Stimulated activated effector memory CD8-positive, alpha-beta T cell treated with anti-CD3 and anti-CD28 coated beads, Interleukin-12 subunit alpha, Interleukin-12 subunit beta, amount 100 ng/mL, for 72 hours (primary cell): ENCODE data around the gene IRF1.

Experiments
- ATAC-seq: fragments of 150-1000 bp; cut with Tn5 transposase; 2 replicates; pipeline ENCODE4 v1.10.0; 2021
- DNase-seq, 2 donors: peaks; one replicate each; pipeline ENCODE4 v3.0.0; 2021 to 2022; ENCODE audit warnings: low spot score in 2 of 2
- H3K27ac Mint-ChIP-seq: one replicate; pipeline ENCODE4 v1.8.0; 2022; ENCODE audit warnings: mild to moderate bottlenecking, mixed read lengths
- H3K36me3 Mint-ChIP-seq: one replicate; pipeline ENCODE4 v1.8.0; 2022; ENCODE audit warnings: mild to moderate bottlenecking, mixed read lengths
- H3K4me1 Mint-ChIP-seq: one replicate; pipeline ENCODE4 v1.8.0; 2022; ENCODE audit warnings: mixed read lengths
- H3K4me3 Mint-ChIP-seq: one replicate; pipeline ENCODE4 v1.8.0; 2022; ENCODE audit warnings: mild to moderate bottlenecking, mixed read lengths
- H3K9me3 Mint-ChIP-seq: one replicate; pipeline ENCODE4 v1.8.0; 2022; ENCODE audit warnings: mixed read lengths

IRF1 gene

DNA sequence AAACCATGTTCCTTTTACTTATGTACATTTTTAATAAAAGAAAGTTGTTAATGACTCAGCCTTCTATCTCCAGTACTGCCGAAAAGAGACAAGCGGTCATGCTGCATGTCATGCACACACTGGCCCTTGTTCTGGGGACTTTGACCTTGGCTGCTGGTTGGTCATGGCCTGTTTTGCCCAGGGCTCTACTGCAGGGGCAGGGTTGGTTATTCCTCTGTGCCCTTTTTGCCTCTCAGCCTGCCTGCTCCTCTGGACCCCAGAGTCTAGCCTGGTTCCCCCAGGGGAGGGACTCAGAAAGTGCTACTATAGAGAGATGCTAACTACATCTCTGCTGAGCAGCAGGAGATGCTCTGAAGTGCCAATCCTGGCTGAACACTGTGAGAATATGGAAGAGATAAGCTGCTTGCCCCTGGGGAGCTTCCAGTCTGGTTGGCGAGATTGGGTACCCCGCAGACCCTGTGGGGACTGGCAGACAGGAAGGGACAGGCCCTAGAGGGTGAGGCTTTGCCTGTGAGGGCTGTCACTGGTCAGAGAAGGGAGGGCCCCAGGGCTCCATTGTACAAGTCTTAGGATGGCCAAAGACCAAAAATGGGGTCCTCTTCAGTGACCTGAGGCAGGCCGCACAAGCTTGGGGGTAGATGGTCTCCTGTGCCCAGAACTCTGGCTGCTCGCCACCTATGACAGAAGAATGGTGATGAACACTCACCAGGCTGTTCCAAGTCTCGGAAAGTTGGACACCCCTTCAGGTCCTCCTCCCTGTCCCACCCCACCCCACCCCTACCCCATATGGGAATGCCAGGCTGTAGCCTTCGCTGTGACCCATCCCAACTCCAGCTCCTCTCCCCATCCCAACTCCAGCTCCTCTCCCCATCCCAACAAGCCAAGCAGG is 14.3 kb downstream of the IRF1 start:
- ATAC-seq: no peak
- DNase-seq: no peak
- H3K4me3 Mint-ChIP-seq: no peak overlapping the region
- peaks cover 85% of the 10 kb centered on the region for H3K36me3 Mint-ChIP-seq
- no peaks in the 10 kb centered on the region for H3K9me3 Mint-ChIP-seq
- peaks cover 94% of the 10 kb centered on the region for H3K4me1 Mint-ChIP-seq
- H3K27ac Mint-ChIP-seq: peak overlapping the region; percentile 92

DNA sequence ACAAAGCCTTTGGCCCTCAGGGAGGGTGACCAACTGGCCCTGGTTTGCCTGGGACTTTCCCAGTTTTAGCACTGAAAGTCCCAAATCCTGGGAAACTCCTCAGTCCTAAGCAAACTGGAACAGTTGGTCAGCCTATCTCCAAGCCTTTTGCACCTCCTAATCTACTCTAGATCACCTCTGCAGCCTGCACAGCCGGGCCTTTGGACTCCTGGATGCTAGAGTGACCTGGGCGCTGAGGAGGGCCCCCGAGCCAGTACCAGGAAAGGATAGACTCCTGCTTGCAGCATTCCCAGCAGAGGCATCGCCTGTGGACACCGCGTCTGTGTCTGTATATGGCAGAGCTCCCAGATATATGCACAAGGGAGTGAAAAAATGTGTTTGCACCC is 15.1 kb downstream of the IRF1 start:
- peaks cover 77% of the 10 kb centered on the region for H3K36me3 Mint-ChIP-seq
- peak overlapping the region; percentile 92 for H3K27ac Mint-ChIP-seq
- no peaks in the 10 kb centered on the region for H3K9me3 Mint-ChIP-seq
- DNase-seq (no peak), ATAC-seq (no peak)
- peaks cover 94% of the 10 kb centered on the region for H3K4me1 Mint-ChIP-seq
- no peak overlapping the region for H3K4me3 Mint-ChIP-seq

DNA sequence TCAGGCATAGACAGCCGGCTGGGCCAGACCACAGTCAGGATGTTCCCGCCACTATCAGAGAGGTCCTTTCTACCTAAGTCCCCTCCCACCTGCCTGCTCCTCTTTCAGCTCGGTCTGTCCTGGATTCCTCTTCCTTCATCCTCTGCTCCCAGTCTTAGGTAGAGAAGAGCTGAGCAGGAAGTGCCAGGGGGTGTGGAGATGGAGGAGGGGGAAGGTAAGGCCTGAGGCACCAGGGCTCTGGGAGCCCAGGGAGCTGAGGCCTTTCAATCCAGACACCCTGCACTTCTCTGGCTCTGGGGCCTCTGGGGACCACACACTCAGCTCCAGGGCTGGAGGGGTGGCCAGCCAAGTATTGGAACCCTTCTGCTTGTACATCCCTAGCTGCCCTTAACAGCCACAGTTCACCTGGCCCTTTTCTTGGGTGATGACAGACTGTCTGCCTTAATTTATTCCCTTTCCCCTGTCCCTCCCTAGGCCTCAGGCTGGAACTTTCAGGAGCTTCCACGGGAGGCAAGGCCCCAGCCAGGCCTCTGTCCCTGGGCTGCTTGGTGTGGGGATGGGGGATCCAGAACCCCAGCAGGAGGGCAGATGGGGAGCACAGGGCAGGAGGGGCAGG is 15.6 kb downstream of the IRF1 start:
- Mint-ChIP-seq H3K4me1 (peaks cover 94% of the 10 kb centered on the region), H3K9me3 (no peaks in the 10 kb centered on the region), H3K36me3 (peaks cover 72% of the 10 kb centered on the region), H3K27ac (peak overlapping the region; percentile 92), H3K4me3 (no peak overlapping the region)
- ATAC-seq (no peak), DNase-seq (no peak)

DNA sequence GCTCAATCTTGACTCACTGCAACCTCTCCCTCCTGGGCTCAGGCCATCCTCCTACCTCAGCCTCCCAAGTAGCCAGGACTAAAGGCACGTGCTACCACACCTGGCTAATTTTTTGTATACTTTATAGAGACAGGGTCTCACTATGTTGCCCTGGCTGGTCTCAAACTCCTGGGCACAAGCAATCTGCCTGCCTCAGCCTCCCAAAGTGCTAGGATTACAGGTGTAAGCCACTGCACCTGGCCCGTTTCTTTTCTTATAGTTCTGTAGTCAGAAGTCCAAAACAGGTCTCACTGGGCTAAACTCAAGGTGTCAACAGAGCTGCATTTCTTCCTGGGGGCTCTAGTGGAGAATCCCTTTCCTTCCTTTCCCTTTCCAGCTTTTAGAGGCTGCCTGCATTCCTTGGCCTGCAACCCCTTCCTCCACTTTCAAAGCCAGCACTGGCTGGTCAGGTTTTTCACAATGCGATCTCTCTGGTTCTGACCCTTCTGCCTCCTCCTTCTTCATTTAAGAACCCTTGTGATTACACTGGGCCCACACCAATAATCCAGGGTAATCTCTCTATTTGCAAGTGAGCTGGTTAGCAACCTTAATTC is 16.3 kb downstream of the IRF1 start:
- H3K36me3 Mint-ChIP-seq: peaks cover 65% of the 10 kb centered on the region
- no peaks in the 10 kb centered on the region for H3K9me3 Mint-ChIP-seq

DNA sequence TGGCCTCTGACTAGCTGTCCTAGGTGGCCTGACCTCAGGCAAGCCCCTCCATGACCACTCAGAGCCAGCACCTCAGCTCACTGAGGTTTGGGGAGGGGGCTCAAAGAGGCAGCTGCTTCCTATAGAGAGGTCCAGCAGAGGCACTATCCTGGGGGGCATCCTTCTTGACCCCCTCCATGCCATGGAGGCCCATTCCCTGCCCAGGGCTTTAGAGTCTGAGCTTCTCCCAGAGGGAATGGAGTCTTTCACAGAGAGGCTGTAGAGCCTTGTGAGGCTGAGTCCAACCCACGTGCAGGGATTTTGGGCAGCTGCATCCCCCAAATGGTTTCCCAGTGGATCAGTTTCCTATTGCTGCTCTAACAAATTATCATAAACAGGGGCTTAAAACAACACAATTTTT is 16.9 kb downstream of the IRF1 start:
- H3K27ac Mint-ChIP-seq: peak overlapping the region; percentile 92
- H3K36me3 Mint-ChIP-seq: peaks cover 59% of the 10 kb centered on the region
- no peaks in the 10 kb centered on the region for H3K9me3 Mint-ChIP-seq
- peak overlapping the region; percentile 47 for H3K4me3 Mint-ChIP-seq
- DNase-seq (no peak), ATAC-seq (no peak)
- H3K4me1 Mint-ChIP-seq: peaks cover 94% of the 10 kb centered on the region

More for the DNA sequence above, 16.3 kb downstream of the IRF1 start:
- peaks cover 94% of the 10 kb centered on the region for H3K4me1 Mint-ChIP-seq
- DNase-seq (no peak), ATAC-seq (no peak)
- H3K27ac Mint-ChIP-seq: peak overlapping the region; percentile 92
- no peak overlapping the region for H3K4me3 Mint-ChIP-seq

DNA sequence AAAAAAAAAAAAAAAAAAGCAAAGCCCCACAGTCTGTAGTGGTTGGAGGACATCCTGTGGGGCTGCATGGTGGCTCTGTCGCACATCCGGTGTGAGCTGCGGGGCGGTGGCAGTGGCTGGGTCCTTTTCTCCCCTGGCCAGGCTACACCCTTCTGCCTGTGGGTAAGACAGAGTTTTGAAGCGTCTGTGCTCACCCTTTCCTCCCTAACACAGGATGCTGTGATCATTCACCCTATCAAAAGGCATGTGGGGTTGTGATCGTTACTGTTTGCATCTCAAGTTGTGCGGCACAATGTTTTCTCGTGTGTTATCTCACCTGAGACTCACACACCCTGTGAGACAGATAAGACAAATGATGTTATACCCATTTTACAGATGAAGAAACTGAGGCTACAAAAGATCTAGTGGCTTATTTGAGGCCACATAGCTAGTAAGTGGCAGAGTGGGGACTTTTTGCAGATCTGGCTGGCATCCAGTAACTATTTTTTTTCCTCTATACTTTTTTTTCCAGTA is 17.5 kb downstream of the IRF1 start:
- ATAC-seq (peak; percentile 94), DNase-seq (peak; percentile 55 to 87)
- H3K27ac Mint-ChIP-seq: peak overlapping the region; percentile 92
- peaks cover 94% of the 10 kb centered on the region for H3K4me1 Mint-ChIP-seq
- peak overlapping the region; percentile 47 for H3K4me3 Mint-ChIP-seq
- H3K36me3 Mint-ChIP-seq: peaks cover 53% of the 10 kb centered on the region
- no peaks in the 10 kb centered on the region for H3K9me3 Mint-ChIP-seq

DNA sequence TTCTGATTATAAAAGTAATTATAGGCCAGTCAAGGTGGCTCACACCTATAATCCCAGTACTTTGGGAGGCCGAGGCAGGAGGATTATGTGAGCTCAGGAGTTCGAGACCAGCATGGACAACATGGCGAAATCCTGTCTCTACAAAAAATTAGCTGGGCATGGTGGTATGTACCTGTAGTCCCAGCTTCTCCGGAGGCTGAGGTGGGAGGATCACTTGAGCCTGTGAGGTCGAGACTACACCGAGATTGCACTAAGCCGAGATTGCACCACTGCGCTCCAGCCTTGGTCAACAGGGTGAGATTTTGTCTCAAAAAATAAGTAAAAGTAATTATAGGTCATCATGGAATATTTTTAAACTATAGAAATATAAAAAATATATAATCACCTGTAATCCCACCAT is 18.1 kb downstream of the IRF1 start:
- H3K4me1 Mint-ChIP-seq: peaks cover 94% of the 10 kb centered on the region
- ATAC-seq: no peak
- H3K36me3 Mint-ChIP-seq: peaks cover 49% of the 10 kb centered on the region
- H3K9me3 Mint-ChIP-seq: no peaks in the 10 kb centered on the region
- DNase-seq: no peak
- no peak overlapping the region for H3K27ac Mint-ChIP-seq
- peak overlapping the region; percentile 48 for H3K4me3 Mint-ChIP-seq

DNA sequence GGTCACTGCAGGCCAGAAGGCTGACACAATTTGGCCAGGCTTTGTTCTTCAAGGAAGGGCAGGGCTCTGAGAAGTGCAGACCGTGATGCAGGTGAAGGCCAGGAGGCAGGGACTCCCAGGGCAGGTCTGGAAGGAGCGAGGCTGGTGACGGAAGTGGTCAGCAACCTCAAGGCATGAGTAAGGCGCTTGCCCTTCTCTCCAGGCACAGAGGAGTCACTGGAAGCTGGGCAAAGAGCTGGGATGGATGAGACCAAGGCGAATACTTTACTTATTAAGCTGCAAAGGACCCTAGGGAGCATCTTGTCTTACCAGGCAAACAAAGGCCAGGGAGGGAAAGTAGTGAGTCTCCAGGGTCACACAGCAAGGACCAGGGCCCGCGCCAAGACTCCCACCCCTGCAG is 18.6 kb downstream of the IRF1 start:
- Mint-ChIP-seq H3K9me3 (no peaks in the 10 kb centered on the region), H3K27ac (peak overlapping the region; percentile 77), H3K36me3 (peaks cover 48% of the 10 kb centered on the region), H3K4me1 (peaks cover 94% of the 10 kb centered on the region), H3K4me3 (peak overlapping the region; percentile 48)
- DNase-seq (no peak), ATAC-seq (no peak)

DNA sequence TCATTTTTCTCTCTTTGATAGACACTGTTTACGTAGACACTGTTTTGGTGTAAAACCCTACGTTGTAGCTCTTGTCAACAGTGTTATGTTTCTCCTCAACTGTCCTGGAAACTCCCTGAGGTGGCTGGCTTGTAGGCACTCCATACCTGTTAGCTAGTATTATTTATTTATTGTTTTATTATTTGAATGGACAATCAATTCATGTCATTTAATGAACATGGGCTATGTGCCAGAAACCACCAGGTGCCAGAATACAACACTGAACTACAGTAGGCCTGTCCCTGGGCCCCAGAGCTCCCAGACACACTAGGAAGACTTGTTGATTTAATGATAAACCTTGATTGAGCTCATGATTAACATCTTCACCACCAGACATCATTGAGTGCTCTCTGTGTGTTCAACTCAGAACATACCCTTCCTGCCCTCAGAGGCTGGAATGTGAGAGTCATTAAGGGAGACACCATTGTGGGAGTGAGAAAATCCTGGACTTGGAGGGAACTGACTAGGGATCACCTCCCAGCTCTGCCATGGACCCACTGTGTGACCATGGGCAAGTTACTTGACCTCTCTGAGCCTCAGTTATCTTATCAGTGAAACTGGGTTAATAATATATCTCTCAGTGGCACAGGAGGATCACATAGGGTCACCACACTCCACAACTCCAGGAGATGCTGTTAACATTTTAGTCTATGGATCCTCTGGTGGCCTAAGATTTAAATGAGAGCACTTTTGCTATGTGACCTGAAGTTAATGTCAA is 19.2 kb downstream of the IRF1 start:
- Mint-ChIP-seq H3K27ac (peak overlapping the region; percentile 77), H3K36me3 (peaks cover 48% of the 10 kb centered on the region), H3K9me3 (no peaks in the 10 kb centered on the region), H3K4me1 (peaks cover 94% of the 10 kb centered on the region), H3K4me3 (peak overlapping the region; percentile 48)
- ATAC-seq (no peak), DNase-seq (no peak)

DNA sequence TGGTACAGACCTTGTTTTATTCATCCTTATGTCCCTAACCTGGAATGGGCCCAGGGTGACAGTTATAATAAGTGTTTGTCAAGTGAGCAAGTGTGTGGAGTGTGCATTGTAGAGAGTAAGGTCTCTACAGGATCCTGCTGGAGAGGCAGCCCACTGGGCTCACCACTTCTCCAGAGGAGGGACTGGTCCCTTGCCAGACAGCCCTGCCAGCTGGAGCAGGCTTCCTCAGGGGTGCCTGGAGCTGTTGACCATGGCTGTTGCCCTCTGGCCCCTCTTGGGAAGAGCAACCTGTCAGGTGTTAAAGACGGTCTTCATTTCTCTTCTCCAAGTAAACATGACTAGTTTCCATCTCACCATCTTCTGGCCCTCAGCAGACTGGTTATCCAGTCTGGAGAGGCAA is 20.0 kb downstream of the IRF1 start:
- DNase-seq (no peak), ATAC-seq (no peak)
- no peaks in the 10 kb centered on the region for H3K9me3 Mint-ChIP-seq
- peaks cover 94% of the 10 kb centered on the region for H3K4me1 Mint-ChIP-seq
- no peak overlapping the region for H3K4me3 Mint-ChIP-seq
- H3K36me3 Mint-ChIP-seq: peaks cover 48% of the 10 kb centered on the region
- H3K27ac Mint-ChIP-seq: peak overlapping the region; percentile 77

DNA sequence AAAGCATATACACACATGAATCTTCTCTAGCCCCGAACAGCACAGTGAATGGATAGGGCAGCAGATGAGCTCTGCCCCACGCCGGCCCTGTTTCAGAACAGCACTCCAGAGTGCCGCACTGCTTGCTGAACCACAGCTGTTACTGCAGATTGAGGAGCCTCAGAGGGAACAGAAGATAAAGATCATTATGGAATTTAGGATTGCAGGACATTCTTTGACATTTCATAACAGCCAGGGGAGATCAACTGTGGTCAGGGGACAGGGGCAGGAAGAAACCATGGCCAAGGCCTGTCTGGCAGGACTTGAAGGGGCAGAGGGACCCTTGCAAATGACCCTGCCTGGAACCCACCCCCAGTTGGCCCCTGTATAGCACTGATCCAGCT is 20.6 kb downstream of the IRF1 start:
- no peak for DNase-seq
- ATAC-seq: no peak
- Mint-ChIP-seq H3K9me3 (no peaks in the 10 kb centered on the region), H3K4me3 (no peak overlapping the region), H3K27ac (peak overlapping the region; percentile 77), H3K36me3 (peaks cover 48% of the 10 kb centered on the region), H3K4me1 (peaks cover 94% of the 10 kb centered on the region)

DNA sequence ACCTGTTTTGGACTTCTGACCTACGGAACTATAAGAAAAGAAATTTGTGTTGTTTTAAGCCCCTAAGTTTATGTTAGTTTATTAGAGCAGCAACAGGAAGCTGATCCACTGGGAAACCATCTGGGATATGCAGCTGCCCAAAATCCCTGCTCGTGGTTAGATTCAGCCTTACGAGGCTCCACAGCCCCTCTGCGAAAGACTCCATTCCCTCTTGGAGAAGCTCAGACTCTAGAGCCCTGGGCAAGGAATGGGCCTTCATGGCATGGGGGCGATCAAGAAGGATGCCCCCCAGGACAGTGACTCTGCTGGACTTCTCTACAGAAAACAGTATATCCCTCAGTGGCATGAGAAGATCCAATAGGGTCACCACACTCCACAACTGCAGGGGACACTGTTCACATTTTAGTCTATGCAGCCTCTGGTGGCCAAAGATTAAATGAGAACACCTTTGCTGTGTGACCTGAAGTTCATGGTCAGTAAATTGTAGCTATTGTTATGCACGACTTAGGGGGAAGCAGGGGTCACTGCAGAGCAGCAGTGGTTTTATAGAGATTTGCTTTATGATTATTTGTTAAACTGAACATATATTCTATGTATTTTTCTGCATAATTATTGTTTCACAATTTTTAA is 21.1 kb downstream of the IRF1 start:
- DNase-seq: no peak
- Mint-ChIP-seq H3K27ac (peak overlapping the region; percentile 48), H3K4me3 (no peak overlapping the region)

DNA sequence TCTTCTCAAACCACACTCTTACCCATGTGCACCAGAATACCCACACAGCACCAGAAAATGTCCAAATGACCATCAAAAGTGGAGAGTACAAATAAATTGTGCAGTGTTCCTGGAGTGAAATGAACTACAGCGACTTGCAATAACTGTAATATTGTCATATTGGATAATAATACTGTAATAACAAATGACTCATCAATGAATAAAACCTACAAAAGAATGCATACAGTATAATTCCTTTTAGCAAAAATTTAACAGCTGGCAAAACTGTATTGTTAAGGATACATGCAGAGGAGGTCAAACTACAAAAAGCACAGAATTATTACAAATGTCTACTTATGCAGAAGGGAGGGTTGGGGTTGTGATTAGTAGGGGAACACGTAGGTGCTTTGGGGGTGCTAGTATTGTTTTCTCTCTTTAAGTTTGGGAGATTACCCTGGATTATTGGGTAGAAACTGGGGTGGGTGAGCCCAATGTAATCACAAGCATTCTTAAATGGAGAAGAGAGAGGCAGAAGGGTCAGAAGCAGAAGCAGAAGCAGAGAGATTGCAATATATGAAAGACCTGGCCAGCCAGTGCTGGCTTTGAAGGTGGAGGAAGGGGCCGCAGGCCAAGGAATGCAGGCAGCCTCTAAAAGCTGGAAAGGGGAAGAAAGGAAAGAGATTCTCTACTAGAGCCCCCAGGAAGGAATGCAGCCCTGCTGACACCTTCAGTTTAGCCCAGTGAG is 21.8 kb downstream of the IRF1 start:
- ATAC-seq: no peak
- Mint-ChIP-seq H3K27ac (peak overlapping the region; percentile 48), H3K4me1 (peaks cover 94% of the 10 kb centered on the region), H3K9me3 (no peaks in the 10 kb centered on the region), H3K36me3 (peaks cover 43% of the 10 kb centered on the region), H3K4me3 (no peak overlapping the region)
- no peak for DNase-seq

More for the DNA sequence above, 21.1 kb downstream of the IRF1 start:
- no peak for ATAC-seq
- Mint-ChIP-seq H3K9me3 (no peaks in the 10 kb centered on the region), H3K36me3 (peaks cover 45% of the 10 kb centered on the region), H3K4me1 (peaks cover 94% of the 10 kb centered on the region)

DNA sequence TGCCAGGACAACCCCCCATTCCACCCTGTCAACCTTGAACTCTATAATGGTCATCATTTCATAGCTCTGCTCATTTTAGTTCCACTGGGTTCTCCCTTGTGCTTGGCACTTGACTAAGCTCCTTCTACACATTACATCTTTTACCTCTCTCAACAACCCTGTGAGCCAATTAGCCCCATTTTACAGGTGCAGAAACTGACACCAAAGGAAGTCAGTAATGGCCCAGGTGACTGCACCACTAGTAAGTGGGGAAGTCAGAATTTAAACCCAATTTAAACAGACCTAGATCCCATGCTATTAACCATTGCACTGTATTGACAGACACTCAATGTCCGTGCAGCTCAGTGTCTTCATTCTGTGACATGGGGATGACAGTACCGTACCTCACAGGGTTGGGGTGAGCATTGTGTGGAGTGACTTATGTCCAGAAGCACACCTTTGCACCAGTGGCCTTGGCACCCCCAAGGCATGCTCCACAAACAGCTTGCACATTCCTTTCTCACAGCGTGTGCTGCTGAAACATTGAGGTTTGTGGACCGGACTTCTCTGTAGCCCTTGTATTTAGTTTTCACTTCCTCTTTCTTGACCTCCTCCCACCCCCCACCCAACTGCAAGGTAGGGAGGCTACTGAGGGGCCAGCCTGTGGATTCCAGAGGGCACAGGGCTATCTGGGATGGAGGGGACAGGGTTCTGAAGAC is 23.1 kb downstream of the IRF1 start:
- peak overlapping the region; percentile 78 for H3K4me3 Mint-ChIP-seq
- H3K4me1 Mint-ChIP-seq: peaks cover 98% of the 10 kb centered on the region
- no peaks in the 10 kb centered on the region for H3K9me3 Mint-ChIP-seq
- peaks cover 38% of the 10 kb centered on the region for H3K36me3 Mint-ChIP-seq
- DNase-seq (no peak), ATAC-seq (no peak)
- peak overlapping the region; percentile 94 for H3K27ac Mint-ChIP-seq
